Esophagus muscularis mucosa (tissue), 4 donors: Measurements from ENCODE around the gene DGCR2. TPM values are rescaled to one million over a fixed set of nuclear protein-coding genes. Genes with fewer than 3 reads are reported as not detected.

ENCODE experiments used
- DNase-seq: peaks from one replicate; pipeline ENCODE4 v3.0.0-alpha.2; 2017; ENCODE audit errors: extremely low spot score
- H3K27ac ChIP-seq, 4 donors: fragments of 200-600 bp; sonication (generic); replicated peaks in 1 of 4; 1 replicate in 3 of 4; 2 replicates in 1 of 4; pipeline ENCODE4 v1.5.1; 2016 to 2019; ENCODE audit warnings: mild to moderate bottlenecking in 1 of 4
- H3K27me3 ChIP-seq, 4 donors: fragments of 200-600 bp; sonication (generic); one replicate each; pipeline versions ENCODE4 v1.5.1 to v1.6.0; 2016 to 2019
- H3K36me3 ChIP-seq, 4 donors: fragments of 200-600 bp; sonication (generic); one replicate each; pipeline ENCODE4 v1.5.1; 2016 to 2019
- H3K4me1 ChIP-seq, 4 donors: fragments of 200-600 bp; sonication (generic); one replicate each; pipeline ENCODE4 v1.5.1; 2016 to 2019
- H3K4me3 ChIP-seq, 4 donors: fragments of 200-600 bp; sonication (generic); 1 replicate in 2 of 4; 2 replicates in 2 of 4; pipeline ENCODE4 v1.5.1; 2016 to 2019; ENCODE audit warnings: mild to moderate bottlenecking in 4 of 4, moderate library complexity in 1 of 4
- H3K9me3 ChIP-seq, 4 donors: fragments of 200-600 bp; sonication (generic); 1 replicate in 3 of 4; 2 replicates in 1 of 4; pipeline ENCODE4 v1.5.1; 2016 to 2019
- CTCF ChIP-seq, 3 experiments: fragments of 200-600 bp in 2 of 3; fragments of 450-650 bp in 1 of 3; sonication (generic) in 2 of 3; IDR thresholded peaks; one replicate each; pipeline ENCODE4 v1.5.1; 2017 to 2019; ENCODE audit warnings: antibody characterized with exemption in 3 of 3, mild to moderate bottlenecking in 2 of 3, moderate library complexity in 1 of 3
- EP300 ChIP-seq: sonication (generic); formaldehyde crosslinking; IDR thresholded peaks from one replicate; pipeline ENCODE4 v1.6.1; 2017; ENCODE audit warnings: antibody characterized with exemption
- POLR2A ChIP-seq: fragments of 450-650 bp; IDR thresholded peaks from one replicate; pipeline ENCODE4 v1.6.1; 2017; ENCODE audit warnings: antibody characterized with exemption, moderate library complexity, mild to moderate bottlenecking, low read depth
- POLR2AphosphoS5 ChIP-seq, 2 donors: sonication (generic); formaldehyde crosslinking; IDR thresholded peaks; one replicate each; pipeline ENCODE4 v1.6.1; 2017; ENCODE audit warnings: antibody characterized with exemption in 2 of 2
- WGBS: methylation state at CpG from one replicate; pipeline ENCODE4 v1.1.5; 2018; 5-methylcytosine and 5-hydroxymethylcytosine counted together
- intact Hi-C: fragments of 100-400 bp; cut with DNase I; formaldehyde crosslinking; loops from one replicate; pipeline ENCODE4 v1.15.1; 2023
- total RNA-seq, 4 donors: library from RNA; depleted of rRNA; stranded (reverse); fragments of >200 nt; gene quantifications; one replicate each; pipeline versions ENCODE4 v1.1.0 to v1.2.1, GENCODE V29; 2016

The DGCR2 gene
- total RNA-seq, 4 donors from 2014 or later = 45.7 to 79.6 (median 65.4) TPM

DNA sequence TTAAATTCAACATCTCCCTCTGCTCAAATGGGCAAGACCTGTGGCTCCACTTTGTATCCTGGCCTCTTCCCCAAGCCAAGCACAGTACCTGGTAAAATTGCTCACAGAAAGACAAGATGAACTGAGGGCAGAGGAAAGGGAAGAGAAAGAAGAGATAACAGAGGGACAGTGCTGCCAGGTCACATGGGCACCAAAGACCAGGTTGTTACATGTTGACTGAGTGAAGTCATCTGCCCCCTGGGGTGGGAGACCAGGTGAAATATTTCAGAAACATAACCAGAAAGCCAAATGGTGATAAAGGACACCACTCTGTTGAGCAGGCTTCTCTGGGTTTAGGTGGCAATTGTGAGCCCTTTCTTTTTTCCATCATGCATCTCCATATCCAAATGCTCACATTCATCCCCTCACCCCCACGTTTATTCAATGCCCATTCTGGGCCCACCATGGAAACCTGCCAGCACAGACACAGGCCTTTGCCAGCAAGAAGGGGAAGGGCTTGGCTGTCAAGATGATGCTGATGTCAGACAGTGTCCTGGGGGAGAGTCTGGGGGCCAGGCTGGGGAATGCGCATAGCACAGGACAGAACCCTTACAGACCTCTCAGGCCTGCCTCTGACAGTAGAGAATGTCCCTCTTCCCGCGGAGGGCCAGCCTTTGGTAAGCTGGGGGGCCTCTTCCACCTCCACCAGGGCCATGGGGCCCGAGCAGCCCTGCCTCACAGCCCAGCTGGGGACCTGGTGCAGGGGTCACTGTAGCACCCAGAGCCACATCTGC, 51.6 kb downstream of the DGCR2 start:
- Histone ChIP-seq H3K4me3 (no peak overlapping the region), H3K27ac (no peak overlapping the region), H3K9me3 (no peaks in the 10 kb centered on the region), H3K36me3 (peaks cover 18 to 63% (median 42%) of the 10 kb centered on the region in 4 donors), H3K4me1 (peaks cover 0 to 22% (median 8%) of the 10 kb centered on the region in 4 donors), H3K27me3 (no peaks in the 10 kb centered on the region)
- intact Hi-C loops = no loop called here
- TF ChIP-seq CTCF (IDR thresholded peaks at IDR 0.05) = no peak
- no peak for TF ChIP-seq EP300
- no peak for TF ChIP-seq POLR2AphosphoS5 (IDR thresholded peaks at IDR 0.05)
- TF ChIP-seq POLR2A = no peak
- 59% methylated on average over 4 of the region's 5 CpGs for WGBS
- DNase-seq = no peak

DNA sequence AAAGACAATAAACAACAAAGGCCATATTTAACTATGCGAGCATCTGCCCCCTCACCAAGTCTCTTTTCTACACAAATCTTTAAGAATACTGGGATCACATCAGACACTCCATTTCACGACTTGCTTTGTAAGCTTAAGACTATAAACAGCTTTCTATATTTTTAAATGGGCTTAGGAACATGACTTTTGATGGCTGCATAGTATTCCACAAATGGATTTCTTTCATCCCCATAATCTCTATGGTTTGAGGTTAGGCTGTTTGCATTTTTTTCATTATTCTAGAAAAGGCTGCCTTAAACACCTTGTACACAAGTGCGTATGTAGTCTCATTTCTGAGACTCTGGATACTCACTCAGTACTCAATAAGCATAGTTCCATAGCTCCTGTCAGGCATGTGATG, 52.8 kb downstream of the DGCR2 start:
- Histone ChIP-seq H3K36me3 (peaks cover 24 to 75% (median 53%) of the 10 kb centered on the region in 4 donors), H3K27ac (no peak overlapping the region), H3K4me3 (no peak overlapping the region), H3K4me1 (peaks cover 0 to 22% (median 8%) of the 10 kb centered on the region in 4 donors), H3K9me3 (no peaks in the 10 kb centered on the region), H3K27me3 (no peaks in the 10 kb centered on the region)
- 99% methylated on average over 3 of the region's 3 CpGs for WGBS
- no peak for DNase-seq
- TF ChIP-seq POLR2AphosphoS5 (IDR thresholded peaks at IDR 0.05) (no peak), POLR2A (no peak), EP300 (no peak), CTCF (IDR thresholded peaks at IDR 0.05) (no peak)
- intact Hi-C loops = no loop called here

DNA sequence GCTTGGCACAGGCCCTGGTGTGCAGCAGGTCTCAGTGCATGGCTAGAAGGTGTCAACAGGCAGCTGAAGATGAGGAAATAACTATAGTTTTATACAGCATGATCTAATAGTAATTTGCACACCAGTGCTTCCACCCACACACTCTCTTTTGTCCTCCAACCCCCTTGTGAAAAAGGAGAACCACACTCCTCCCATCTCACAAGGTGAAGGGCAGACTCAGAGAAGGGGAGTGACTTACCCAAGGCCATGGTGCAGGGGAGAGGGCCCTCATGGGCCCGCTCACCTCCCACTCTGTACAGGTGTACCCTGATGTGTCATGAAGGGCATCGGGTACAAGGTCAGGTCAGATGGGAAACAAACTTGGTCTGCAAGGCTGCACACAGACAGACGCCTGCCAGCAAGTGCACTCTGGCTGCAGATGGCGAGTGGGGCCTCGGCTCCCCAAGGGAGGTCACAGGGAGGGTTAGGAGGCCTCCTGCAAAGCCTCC, 53.4 kb downstream of the DGCR2 start:
- H3K36me3 ChIP-seq = peaks cover 30 to 81% (median 60%) of the 10 kb centered on the region in 4 donors

GRCh38 chr22:19067696-19068348, 54.4 kb downstream of the DGCR2 start:
- no peak overlapping the region for H3K27ac ChIP-seq
- H3K4me3 ChIP-seq = no peak overlapping the region
- intact Hi-C loops = no loop called here
- no peaks in the 10 kb centered on the region for H3K9me3 ChIP-seq
- no peak for DNase-seq
- peaks cover 0 to 12% (median 5%) of the 10 kb centered on the region in 4 donors for H3K4me1 ChIP-seq
- TF ChIP-seq POLR2A (no peak), CTCF (IDR thresholded peaks at IDR 0.05) (no peak), EP300 (no peak), POLR2AphosphoS5 (IDR thresholded peaks at IDR 0.05) (no peak)
- WGBS = 93% methylated on average over 19 of the region's 21 CpGs
- no peaks in the 10 kb centered on the region for H3K27me3 ChIP-seq
- peaks cover 31 to 91% (median 69%) of the 10 kb centered on the region in 4 donors for H3K36me3 ChIP-seq

More for the DNA sequence above, 53.4 kb downstream of the DGCR2 start:
- TF ChIP-seq CTCF (IDR thresholded peaks at IDR 0.05) (no peak), POLR2AphosphoS5 (IDR thresholded peaks at IDR 0.05) (no peak), POLR2A (no peak), EP300 (no peak)
- intact Hi-C loops = no loop called here
- 93% methylated on average over 4 of the region's 5 CpGs for WGBS
- no peak overlapping the region for H3K27ac ChIP-seq
- no peak overlapping the region for H3K4me3 ChIP-seq
- H3K9me3 ChIP-seq = no peaks in the 10 kb centered on the region
- no peaks in the 10 kb centered on the region for H3K27me3 ChIP-seq
- H3K4me1 ChIP-seq = peaks cover 0 to 22% (median 8%) of the 10 kb centered on the region in 4 donors
- DNase-seq = no peak
